ENCODE results near the gene GATA5. TPM values are rescaled to one million over a fixed set of nuclear protein-coding genes. Genes with fewer than 3 reads are reported as not detected.

Gene GATA5
- total and polyA plus RNA-seq, 2 donors from 2014 or later, result 1.0 to 6.9 TPM

GRCh38 chr20:62464990-62465389 is 10.8 kb downstream of the GATA5 start:
- no peaks in the 10 kb centered on the region for H3K27me3 ChIP-seq (ENCODE audit: control insufficient read depth, insufficient read depth, low read length)
- no peaks in the 10 kb centered on the region for H3K9me3 ChIP-seq (ENCODE audit: control insufficient read depth in 2 of 3, insufficient read depth in 1 of 3, low read length in 3 of 3)
- no peak overlapping the region for H3K4me3 ChIP-seq (ENCODE audit: low read length in 3 of 3)
- H3K9ac ChIP-seq (ENCODE audit: low read length in 3 of 3), result no peak overlapping the region
- H3K36me3 ChIP-seq (ENCODE audit: control insufficient read depth in 2 of 3, insufficient read depth in 3 of 3, low read length in 3 of 3), result no peaks in the 10 kb centered on the region
- FAIRE-seq (no peak), DNase-seq (no peak)
- no peak for TF ChIP-seq CTCF (IDR thresholded peaks at IDR 0.05; ENCODE audit: borderline replicate concordance, extremely low read depth, insufficient read depth)
- no peaks in the 10 kb centered on the region for H3K4me1 ChIP-seq (ENCODE audit: control insufficient read depth in 2 of 3, insufficient read depth in 2 of 3, low read depth in 1 of 3, low read length in 3 of 3)
- intact Hi-C loops (cut with DNase I), result no loop called here
- H3K27ac ChIP-seq (ENCODE audit: low read depth in 2 of 2, low read length in 2 of 2), result no peak overlapping the region

- Histone ChIP-seq H3K4me3 (ENCODE audit: low read length in 3 of 3) (no peak overlapping the region), H3K4me1 (ENCODE audit: control insufficient read depth in 2 of 3, insufficient read depth in 2 of 3, low read depth in 1 of 3, low read length in 3 of 3) (no peaks in the 10 kb centered on the region), H3K9ac (ENCODE audit: low read length in 3 of 3) (no peak overlapping the region), H3K9me3 (ENCODE audit: control insufficient read depth in 2 of 3, insufficient read depth in 1 of 3, low read length in 3 of 3) (no peaks in the 10 kb centered on the region), H3K27ac (ENCODE audit: low read depth in 2 of 2, low read length in 2 of 2) (no peak overlapping the region), H3K27me3 (ENCODE audit: control insufficient read depth, insufficient read depth, low read length) (no peaks in the 10 kb centered on the region), H3K36me3 (ENCODE audit: control insufficient read depth in 2 of 3, insufficient read depth in 3 of 3, low read length in 3 of 3) (no peaks in the 10 kb centered on the region)
- FAIRE-seq, result no peak
- TF ChIP-seq CTCF (IDR thresholded peaks at IDR 0.05; ENCODE audit: borderline replicate concordance, extremely low read depth, insufficient read depth), result no peak
- intact Hi-C loops (cut with DNase I), result no loop called here
- DNase-seq, result no peak
Measured at GRCh38 chr20:62464425-62464770, 11.4 kb downstream of the GATA5 start.

GRCh38 chr20:62463651-62464424 is 12.0 kb downstream of the GATA5 start:
- H3K27ac ChIP-seq (ENCODE audit: low read depth in 2 of 2, low read length in 2 of 2), result no peak overlapping the region
- no peaks in the 10 kb centered on the region for H3K36me3 ChIP-seq (ENCODE audit: control insufficient read depth in 2 of 3, insufficient read depth in 3 of 3, low read length in 3 of 3)
- H3K9me3 ChIP-seq (ENCODE audit: control insufficient read depth in 2 of 3, insufficient read depth in 1 of 3, low read length in 3 of 3), result no peaks in the 10 kb centered on the region
- no peaks in the 10 kb centered on the region for H3K27me3 ChIP-seq (ENCODE audit: control insufficient read depth, insufficient read depth, low read length)
- DNase-seq (no peak), FAIRE-seq (no peak)
- no peak overlapping the region for H3K9ac ChIP-seq (ENCODE audit: low read length in 3 of 3)
- TF ChIP-seq CTCF (IDR thresholded peaks at IDR 0.05; ENCODE audit: borderline replicate concordance, extremely low read depth, insufficient read depth), result no peak
- H3K4me3 ChIP-seq (ENCODE audit: low read length in 3 of 3), result no peak overlapping the region
- no peaks in the 10 kb centered on the region for H3K4me1 ChIP-seq (ENCODE audit: control insufficient read depth in 2 of 3, insufficient read depth in 2 of 3, low read depth in 1 of 3, low read length in 3 of 3)
- intact Hi-C loops (cut with DNase I), result no loop called here

Data from kidney (tissue), 14 donors.